Measurements from ENCODE around the gene SCLY. TPM values are rescaled to one million over a fixed set of nuclear protein-coding genes. Genes with fewer than 3 reads are reported as not detected.

Gene SCLY
- total and polyA plus RNA-seq, 9 donors = 5.3 to 11.6 (median 9.6) TPM

GRCh38 chr2:238148981-238149380 is 88.2 kb downstream of the SCLY start:
- DNase-seq = no peak
- Histone ChIP-seq H3K4me3 (ENCODE audit: low read length) (no peak overlapping the region), H3K27ac (ENCODE audit: low read length) (peak overlapping the region; percentile 72), H3K27me3 (ENCODE audit: control insufficient read depth, insufficient read depth, low read length) (no peaks in the 10 kb centered on the region), H3K9me3 (replicated peaks; ENCODE audit: control insufficient read depth, low read depth, low read length) (no peaks in the 10 kb centered on the region), H3K4me1 (ENCODE audit: control insufficient read depth, insufficient read depth, low read length) (peaks cover 65% of the 10 kb centered on the region), H3K36me3 (ENCODE audit: control insufficient read depth, insufficient read depth, low read length) (peaks cover 3% of the 10 kb centered on the region)
- 97% methylated on average over 14 of the region's 15 CpGs for WGBS (ENCODE audit: insufficient coverage)

Other genes with a start within 250 kb of the SCLY start
- gene RAMP1, start 201.4 kb upstream of the SCLY start, total RNA-seq = 41.5 TPM
- gene RAMP1, start 201.4 kb upstream of the SCLY start, polyA plus RNA-seq (ENCODE audit: insufficient read depth in 1 of 8, insufficient read length in 8 of 8, low replicate concordance in 1 of 8) = 10 to 100 TPM; 25.7 to 62.6 (median 43.2) TPM
- 31.8 TPM for gene UBE2F, start 94.0 kb upstream of the SCLY start, total RNA-seq
- gene UBE2F, start 94.0 kb upstream of the SCLY start, polyA plus RNA-seq (ENCODE audit: insufficient read depth in 1 of 8, insufficient read length in 8 of 8, low replicate concordance in 1 of 8) = 10 to 100 TPM; 36.4 to 42.6 (median 39.0) TPM
- gene ESPNL, start 39.3 kb downstream of the SCLY start, total RNA-seq = 2.9 TPM
- 1 to 10 TPM in 5 of 8 donors, under 1 TPM in 3; 0.75 to 3.6 (median 1.5) TPM for gene ESPNL, start 39.3 kb downstream of the SCLY start, polyA plus RNA-seq (ENCODE audit: insufficient read depth in 1 of 8, insufficient read length in 8 of 8, low replicate concordance in 1 of 8)
- gene KLHL30, start 77.7 kb downstream of the SCLY start, total RNA-seq = 16.2 TPM
- gene KLHL30, start 77.7 kb downstream of the SCLY start, polyA plus RNA-seq (ENCODE audit: insufficient read depth in 1 of 8, insufficient read length in 8 of 8, low replicate concordance in 1 of 8) = 10 to 100 TPM in 7 of 8 donors, 1 to 10 TPM in 1; 9.9 to 18.4 (median 13.3) TPM
- gene ERFE, start 98.0 kb downstream of the SCLY start, total RNA-seq = 6.1 TPM
- gene ERFE, start 98.0 kb downstream of the SCLY start, polyA plus RNA-seq (ENCODE audit: insufficient read depth in 1 of 8, insufficient read length in 8 of 8, low replicate concordance in 1 of 8) = 10 to 100 TPM in 4 of 8 donors, 1 to 10 TPM in 4; 6.4 to 25.0 (median 10.7) TPM
- 19.4 TPM for gene ILKAP, start 142.7 kb downstream of the SCLY start, total RNA-seq
- 10 to 100 TPM; 30.9 to 43.8 (median 35.0) TPM for gene ILKAP, start 142.7 kb downstream of the SCLY start, polyA plus RNA-seq (ENCODE audit: insufficient read depth in 1 of 8, insufficient read length in 8 of 8, low replicate concordance in 1 of 8)
- 17.1 TPM for gene HES6, start 179.0 kb downstream of the SCLY start, total RNA-seq
- gene HES6, start 179.0 kb downstream of the SCLY start, polyA plus RNA-seq (ENCODE audit: insufficient read depth in 1 of 8, insufficient read length in 8 of 8, low replicate concordance in 1 of 8) = 10 to 100 TPM; 17.6 to 25.9 (median 22.0) TPM
- gene PER2, start 227.6 kb downstream of the SCLY start, total RNA-seq = 3.1 TPM
- gene PER2, start 227.6 kb downstream of the SCLY start, polyA plus RNA-seq (ENCODE audit: insufficient read depth in 1 of 8, insufficient read length in 8 of 8, low replicate concordance in 1 of 8) = 1 to 10 TPM; 2.8 to 6.5 (median 4.2) TPM